Measurements from ENCODE around the gene VPS51. TPM values are rescaled to one million over a fixed set of nuclear protein-coding genes. Genes with fewer than 3 reads are reported as not detected.

The VPS51 gene
- total RNA-seq, 1 donor from 2014 or later = 127 TPM

GRCh38 chr11:65055538-65055937, 40.5 kb upstream of the VPS51 start:
- H3K9me3 Mint-ChIP-seq (ENCODE audit: unreplicated experiment) = no peaks in the 10 kb centered on the region
- no peaks in the 10 kb centered on the region for H3K36me3 Mint-ChIP-seq (ENCODE audit: unreplicated experiment)
- TF ChIP-seq CTCF (IDR thresholded peaks at IDR 0.05) = no peak
- no peaks in the 10 kb centered on the region for H3K27me3 Mint-ChIP-seq (ENCODE audit: unreplicated experiment)
- H3K4me3 Mint-ChIP-seq (ENCODE audit: unreplicated experiment) = no peak overlapping the region
- no peak for DNase-seq (ENCODE audit: extremely low spot score, unreplicated experiment)
- no peaks in the 10 kb centered on the region for H3K4me1 Mint-ChIP-seq (ENCODE audit: unreplicated experiment)
- H3K27ac Mint-ChIP-seq (ENCODE audit: unreplicated experiment) = no peak overlapping the region

GRCh38 chr11:65056999-65057398, 39.0 kb upstream of the VPS51 start:
- H3K4me3 Mint-ChIP-seq (ENCODE audit: unreplicated experiment) = no peak overlapping the region
- no peaks in the 10 kb centered on the region for H3K27me3 Mint-ChIP-seq (ENCODE audit: unreplicated experiment)
- H3K27ac Mint-ChIP-seq (ENCODE audit: unreplicated experiment) = no peak overlapping the region
- H3K36me3 Mint-ChIP-seq (ENCODE audit: unreplicated experiment) = no peaks in the 10 kb centered on the region
- DNase-seq (ENCODE audit: extremely low spot score, unreplicated experiment) = no peak
- TF ChIP-seq CTCF (IDR thresholded peaks at IDR 0.05) = no peak
- H3K4me1 Mint-ChIP-seq (ENCODE audit: unreplicated experiment) = no peaks in the 10 kb centered on the region
- no peaks in the 10 kb centered on the region for H3K9me3 Mint-ChIP-seq (ENCODE audit: unreplicated experiment)

GRCh38 chr11:65057526-65057925, 38.5 kb upstream of the VPS51 start:
- H3K27ac Mint-ChIP-seq (ENCODE audit: unreplicated experiment) = no peak overlapping the region
- no peaks in the 10 kb centered on the region for H3K27me3 Mint-ChIP-seq (ENCODE audit: unreplicated experiment)
- no peak for TF ChIP-seq CTCF (IDR thresholded peaks at IDR 0.05)
- no peak overlapping the region for H3K4me3 Mint-ChIP-seq (ENCODE audit: unreplicated experiment)
- no peaks in the 10 kb centered on the region for H3K4me1 Mint-ChIP-seq (ENCODE audit: unreplicated experiment)
- no peaks in the 10 kb centered on the region for H3K9me3 Mint-ChIP-seq (ENCODE audit: unreplicated experiment)
- no peaks in the 10 kb centered on the region for H3K36me3 Mint-ChIP-seq (ENCODE audit: unreplicated experiment)
- no peak for DNase-seq (ENCODE audit: extremely low spot score, unreplicated experiment)

DNA sequence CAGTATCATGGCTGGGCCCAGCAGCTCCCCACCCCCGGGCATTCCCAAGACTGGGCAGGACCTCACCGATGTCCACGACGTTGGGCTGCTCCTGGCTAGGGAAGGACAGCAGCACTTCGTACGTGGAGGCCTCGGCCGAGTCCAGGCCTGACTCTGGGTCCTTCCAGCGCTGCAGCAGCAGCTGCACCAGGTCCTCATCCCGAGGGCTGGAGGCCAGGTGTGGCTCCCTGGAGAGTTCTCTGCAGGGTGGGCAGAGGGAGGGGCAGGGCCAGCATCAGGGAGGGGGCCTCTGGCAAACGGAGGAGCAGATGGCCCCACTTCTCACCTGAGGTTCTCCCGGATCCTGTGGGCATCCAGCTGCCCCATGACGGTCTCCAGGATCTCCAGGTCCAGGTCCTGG, 38.0 kb upstream of the VPS51 start:
- DNase-seq (ENCODE audit: extremely low spot score, unreplicated experiment) = no peak
- Mint-ChIP-seq H3K9me3 (ENCODE audit: unreplicated experiment) (no peaks in the 10 kb centered on the region), H3K36me3 (ENCODE audit: unreplicated experiment) (no peaks in the 10 kb centered on the region), H3K4me1 (ENCODE audit: unreplicated experiment) (no peaks in the 10 kb centered on the region), H3K27me3 (ENCODE audit: unreplicated experiment) (no peaks in the 10 kb centered on the region), H3K27ac (ENCODE audit: unreplicated experiment) (no peak overlapping the region), H3K4me3 (ENCODE audit: unreplicated experiment) (no peak overlapping the region)
- no peak for TF ChIP-seq CTCF (IDR thresholded peaks at IDR 0.05)

- DNase-seq (ENCODE audit: extremely low spot score, unreplicated experiment) = no peak
- Mint-ChIP-seq H3K4me3 (ENCODE audit: unreplicated experiment) (no peak within 1 kb of the TSS), H3K4me1 (ENCODE audit: unreplicated experiment) (no peaks in the 10 kb centered on the region), H3K27me3 (ENCODE audit: unreplicated experiment) (no peaks in the 10 kb centered on the region), H3K9me3 (ENCODE audit: unreplicated experiment) (no peaks in the 10 kb centered on the region), H3K36me3 (ENCODE audit: unreplicated experiment) (no peaks in the 10 kb centered on the region), H3K27ac (ENCODE audit: unreplicated experiment) (no peak within 1 kb of the TSS)
- TF ChIP-seq CTCF (IDR thresholded peaks at IDR 0.05) = no peak
Measured at GRCh38 chr11:65058419-65059054, 37.5 kb upstream of the VPS51 start, which contains the start of gene NAALADL1. TSS of gene NAALADL1 (minus strand) at chr11:65058553. CDS start at chr11:65058521, 32 bp downstream.

All from osteocyte (in vitro differentiated cells).